Measurements from ENCODE around the gene MAP2K4. TPM values are rescaled to one million over a fixed set of nuclear protein-coding genes. Genes with fewer than 3 reads are reported as not detected.

Gene MAP2K4
- total and polyA plus RNA-seq, 2 of the 4 experiments (the other 2 are of a cell fraction): 14.5 to 32.6 TPM

DNA sequence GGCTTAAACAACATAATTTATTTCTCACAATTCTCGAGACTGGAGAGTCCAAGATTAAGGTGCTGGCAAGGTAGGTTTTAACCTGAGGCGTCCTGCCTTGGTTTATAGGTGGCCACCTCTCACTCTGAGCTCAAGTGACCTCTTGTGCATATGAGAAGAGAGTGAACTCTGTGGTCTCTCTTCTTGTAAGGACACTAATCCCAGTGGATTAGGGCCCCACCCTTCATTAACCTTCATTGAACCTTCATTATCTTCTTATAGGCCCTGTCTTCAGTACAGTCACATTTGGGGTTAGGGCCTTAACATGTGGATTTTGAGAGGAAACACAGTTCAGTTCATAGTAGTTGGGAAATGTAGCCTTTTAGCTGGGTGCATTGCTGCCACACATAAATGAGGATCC, 57.1 kb downstream of the MAP2K4 start:
- Histone ChIP-seq H3K9ac (ENCODE audit: low read depth, low read length) (no peak overlapping the region), H2AK9ac (replicated peaks; ENCODE audit: low read depth, low read length, poor library complexity) (no peak overlapping the region), H3K14ac (replicated peaks; ENCODE audit: low read depth, low read length) (peak overlapping the region; percentile 14; the same call in 1 of the 2 replicates), H4K8ac (ENCODE audit: low read depth in 2 of 2, low read length in 2 of 2) (no peak overlapping the region), H3K18ac (ENCODE audit: low read depth, low read length) (no peak overlapping the region), H3K36me3 (ENCODE audit: control insufficient read depth, insufficient read depth, low read length) (peaks cover 10% of the 10 kb centered on the region), H3K27ac (ENCODE audit: insufficient read depth, low read length) (no peak overlapping the region), H2BK120ac (ENCODE audit: low read depth, low read length) (no peak overlapping the region), H3K4me3 (ENCODE audit: insufficient read depth, low read depth, low read length) (no peak overlapping the region), H3K23ac (ENCODE audit: low read depth, low read length) (no peak overlapping the region; the same call in 1 of the 2 replicates), H2AK5ac (ENCODE audit: low read depth, low read length) (peak overlapping the region; percentile 35; the same call in 1 of the 2 replicates), H3K4ac (ENCODE audit: low read depth, low read length) (peak overlapping the region; percentile 47; the same call in 1 of the 2 replicates), H3K9me3 (ENCODE audit: control insufficient read depth, insufficient read depth, low read length) (no peaks in the 10 kb centered on the region), H3K56ac (ENCODE audit: extremely low read depth, insufficient read depth, low read length) (no peak overlapping the region), H3K4me2 (ENCODE audit: low read depth, low read length) (no peak overlapping the region), H2AFZ (replicated peaks; ENCODE audit: low read length, poor library complexity) (no peak overlapping the region), H3K4me1 (ENCODE audit: control insufficient read depth, insufficient read depth, low read length) (peaks cover 5% of the 10 kb centered on the region), H3K9me1 (ENCODE audit: insufficient read depth, low read length) (no peaks in the 10 kb centered on the region), H4K5ac (ENCODE audit: low read depth, low read length) (no peak overlapping the region), H3K27me3 (ENCODE audit: control insufficient read depth, insufficient read depth, low read length) (no peaks in the 10 kb centered on the region), H4K20me1 (ENCODE audit: insufficient read depth, low read length) (no peaks in the 10 kb centered on the region), H2BK20ac (ENCODE audit: low read depth, low read length) (peak overlapping the region; percentile 49), H2BK5ac (ENCODE audit: low read depth, low read length, poor library complexity, severe bottlenecking) (peak overlapping the region; percentile 38), H3K79me1 (ENCODE audit: low read depth in 1 of 2, low read length in 2 of 2) (peaks cover 26 to 56% of the 10 kb centered on the region in 2 experiments), H4K91ac (ENCODE audit: insufficient read depth, low read depth, low read length) (no peak overlapping the region; the same call in 1 of the 2 replicates), H2BK15ac (ENCODE audit: low read depth, low read length) (0 out of 3 replicates have a peak overlapping the region, but pooled peaks have one; percentile 42)
- WGBS, 2 experiments (ENCODE audit: extremely low coverage in 2 of 2, insufficient read length in 1 of 2): no CpG with 5 or more reads among the region's 2 CpGs
- ChIA-PET CTCF (no interaction called here), POLR2A (ENCODE audit: unreplicated experiment) (no interaction called here)
- intact Hi-C loops (cut with micrococcal nuclease): no loop called here
- ATAC-seq (ENCODE audit: low read depth) (no peak), DNase-seq (no peak)
- in situ Hi-C loops (cut with MboI; ENCODE audit: low sequenced_read_pairs): no loop called here
- dilution Hi-C loops (cut with HindIII; ENCODE audit: low sequenced_read_pairs, unreplicated experiment): no loop called here
- no TSS peak for BruUV-seq (replicated peaks)
- no peak for TF ChIP-seq CEBPB (IDR thresholded peaks at IDR 0.05; ENCODE audit: low read depth, low read length)
- TF ChIP-seq, protein P1, sequence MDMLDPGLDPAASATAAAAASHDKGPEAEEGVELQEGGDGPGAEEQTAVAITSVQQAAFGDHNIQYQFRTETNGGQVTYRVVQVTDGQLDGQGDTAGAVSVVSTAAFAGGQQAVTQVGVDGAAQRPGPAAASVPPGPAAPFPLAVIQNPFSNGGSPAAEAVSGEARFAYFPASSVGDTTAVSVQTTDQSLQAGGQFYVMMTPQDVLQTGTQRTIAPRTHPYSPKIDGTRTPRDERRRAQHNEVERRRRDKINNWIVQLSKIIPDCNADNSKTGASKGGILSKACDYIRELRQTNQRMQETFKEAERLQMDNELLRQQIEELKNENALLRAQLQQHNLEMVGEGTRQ (IDR thresholded peaks at IDR 0.05; ENCODE audit: low read depth, low read length): no peak
- TF ChIP-seq RCOR1 (IDR thresholded peaks at IDR 0.05; ENCODE audit: insufficient replicate concordance, low read length): no peak
- no peak for TF ChIP-seq RFX5 (IDR thresholded peaks at IDR 0.05; ENCODE audit: low read depth, low read length)
- TF ChIP-seq FOS (IDR thresholded peaks at IDR 0.05; ENCODE audit: low read depth, low read length): no peak
- no peak for TF ChIP-seq RAD21 (IDR thresholded peaks at IDR 0.05; ENCODE audit: low read length)
- no peak for TF ChIP-seq MXI1 (IDR thresholded peaks at IDR 0.05; ENCODE audit: borderline replicate concordance, low read depth, low read length)
- TF ChIP-seq NFE2L2 (IDR thresholded peaks at IDR 0.05; ENCODE audit: low read depth, low read length): no peak
- TF ChIP-seq CTCF (conservative IDR thresholded peaks at IDR 0.05; ENCODE audit: low read depth, low read length): no peak

All from IMR-90 (cell line).